HEK293T (cell line): ENCODE data around the gene DCHS2.

Source experiments
- ARNT ChIP-seq: fragments of 450-650 bp; IDR thresholded peaks from 2 replicates; pipeline ENCODE4 v1.6.1; 2017; ENCODE audit warnings: mild to moderate bottlenecking
- BHLHE40 ChIP-seq: fragments of 450-650 bp; IDR thresholded peaks from 2 replicates; pipeline ENCODE4 v1.6.1; 2016; ENCODE audit warnings: mild to moderate bottlenecking, moderate library complexity, borderline replicate concordance
- ELF4 ChIP-seq: fragments of 450-650 bp; IDR thresholded peaks from 2 replicates; pipeline ENCODE4 v1.6.1; 2017; ENCODE audit warnings: antibody characterized with exemption
- FOXA1 ChIP-seq: fragments of 450-650 bp; IDR thresholded peaks from 2 replicates; pipeline ENCODE4 v1.6.1; 2016; ENCODE audit warnings: mild to moderate bottlenecking
- FOXK2 ChIP-seq: fragments of 450-650 bp; IDR thresholded peaks from 2 replicates; pipeline ENCODE4 v1.6.1; 2016; ENCODE audit warnings: mild to moderate bottlenecking
- FOXM1 ChIP-seq: fragments of 450-650 bp; IDR thresholded peaks from 2 replicates; pipeline ENCODE4 v1.6.1; 2017; ENCODE audit warnings: mild to moderate bottlenecking, borderline replicate concordance
- HDGF ChIP-seq: fragments of 450-650 bp; IDR thresholded peaks from 2 replicates; pipeline ENCODE4 v1.6.1; 2017; ENCODE audit warnings: antibody characterized with exemption, borderline replicate concordance
- NFRKB ChIP-seq: fragments of 450-650 bp; IDR thresholded peaks from 2 replicates; pipeline ENCODE4 v1.6.1; 2016; ENCODE audit warnings: mild to moderate bottlenecking, moderate library complexity
- SP1 ChIP-seq: fragments of 450-650 bp; IDR thresholded peaks from 2 replicates; pipeline ENCODE4 v1.6.1; 2017
- SUZ12 ChIP-seq: fragments of 450-650 bp; IDR thresholded peaks from 2 replicates; pipeline ENCODE4 v1.6.1; 2016; ENCODE audit warnings: mild to moderate bottlenecking
- TARDBP ChIP-seq: fragments of 450-650 bp; IDR thresholded peaks from 2 replicates; pipeline ENCODE4 v1.6.1; 2016
- ZNF384 ChIP-seq: fragments of 450-650 bp; IDR thresholded peaks from 2 replicates; pipeline ENCODE4 v1.6.1; 2016
- TF ChIP-seq, protein P1 (sequence below): fragments of 450-650 bp; IDR thresholded peaks from 2 replicates; pipeline ENCODE4 v1.6.1; 2016

DNA sequence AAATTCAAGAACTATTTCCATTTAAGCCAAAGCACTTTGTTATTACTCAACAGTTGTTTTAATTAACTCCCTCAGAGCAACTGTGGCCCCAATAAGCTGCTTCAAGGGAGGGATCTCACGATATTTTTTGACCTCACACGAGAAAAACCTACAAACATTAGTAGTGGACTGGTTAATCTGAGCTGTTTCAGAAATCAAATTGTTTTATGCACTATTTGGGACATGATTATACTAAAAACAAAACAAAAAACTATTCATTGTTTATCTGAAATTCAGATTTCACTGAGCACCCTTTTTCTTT is 74.3 kb downstream of the DCHS2 start:
- TF ChIP-seq FOXK2 (no peak), ELF4 (no peak), TARDBP (no peak), FOXA1 (no peak), SUZ12 (no peak), ZNF384 (no peak), SP1 (no peak), FOXM1 (no peak), HDGF (no peak), ARNT (no peak), BHLHE40 (no peak), NFRKB (no peak)
- TF ChIP-seq, protein P1, sequence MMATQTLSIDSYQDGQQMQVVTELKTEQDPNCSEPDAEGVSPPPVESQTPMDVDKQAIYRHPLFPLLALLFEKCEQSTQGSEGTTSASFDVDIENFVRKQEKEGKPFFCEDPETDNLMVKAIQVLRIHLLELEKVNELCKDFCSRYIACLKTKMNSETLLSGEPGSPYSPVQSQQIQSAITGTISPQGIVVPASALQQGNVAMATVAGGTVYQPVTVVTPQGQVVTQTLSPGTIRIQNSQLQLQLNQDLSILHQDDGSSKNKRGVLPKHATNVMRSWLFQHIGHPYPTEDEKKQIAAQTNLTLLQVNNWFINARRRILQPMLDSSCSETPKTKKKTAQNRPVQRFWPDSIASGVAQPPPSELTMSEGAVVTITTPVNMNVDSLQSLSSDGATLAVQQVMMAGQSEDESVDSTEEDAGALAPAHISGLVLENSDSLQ = no peak
